ENCODE measurements around the gene HINFP. TPM values are rescaled to one million over a fixed set of nuclear protein-coding genes. Genes with fewer than 3 reads are reported as not detected.

The HINFP gene
- total and polyA plus RNA-seq, 2 of the 4 experiments (the other 2 are of a cell fraction) = 9.1 to 15.3 TPM

DNA sequence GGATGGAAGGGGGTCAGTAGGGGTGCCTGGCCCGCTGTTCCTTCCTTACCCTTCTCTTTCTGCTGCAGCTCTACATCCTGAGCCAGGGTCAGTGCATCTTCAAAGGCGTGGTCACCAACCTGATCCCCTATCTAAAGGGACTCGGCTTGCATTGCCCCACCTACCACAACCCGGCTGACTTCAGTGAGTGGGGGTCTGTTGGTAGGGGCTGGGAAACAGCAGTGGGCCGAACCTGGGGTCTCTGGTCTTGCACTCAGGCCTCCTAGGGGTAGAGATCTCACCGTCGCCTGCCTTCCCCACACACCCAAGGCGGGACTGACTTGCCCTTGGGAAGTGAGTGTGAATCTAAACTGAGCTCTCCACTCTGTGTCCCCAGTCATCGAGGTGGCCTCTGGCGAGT, 35.1 kb downstream of the HINFP start:
- BruUV-seq (replicated peaks) = no TSS peak
- DNase-seq = no peak
- Histone ChIP-seq H3K79me1 (ENCODE audit: low read depth in 1 of 2, low read length in 2 of 2) (no peaks in the 10 kb centered on the region), H4K20me1 (ENCODE audit: insufficient read depth, low read length) (no peaks in the 10 kb centered on the region), H3K23ac (ENCODE audit: low read depth, low read length) (no peak overlapping the region), H4K91ac (ENCODE audit: insufficient read depth, low read depth, low read length) (no peak overlapping the region), H3K4me1 (ENCODE audit: control insufficient read depth, insufficient read depth, low read length) (no peaks in the 10 kb centered on the region), H2AFZ (replicated peaks; ENCODE audit: low read length, poor library complexity) (no peak overlapping the region), H2BK120ac (ENCODE audit: low read depth, low read length) (no peak overlapping the region), H3K9me3 (ENCODE audit: control insufficient read depth, insufficient read depth, low read length) (no peaks in the 10 kb centered on the region), H3K4me2 (ENCODE audit: low read depth, low read length) (no peak overlapping the region), H3K27ac (ENCODE audit: insufficient read depth, low read length) (no peak overlapping the region), H3K36me3 (ENCODE audit: control insufficient read depth, insufficient read depth, low read length) (no peaks in the 10 kb centered on the region), H3K27me3 (ENCODE audit: control insufficient read depth, insufficient read depth, low read length) (peaks cover 39% of the 10 kb centered on the region), H3K9ac (ENCODE audit: low read depth, low read length) (no peak overlapping the region), H4K5ac (ENCODE audit: low read depth, low read length) (no peak overlapping the region), H3K4me3 (ENCODE audit: insufficient read depth, low read depth, low read length) (no peak overlapping the region), H2AK5ac (ENCODE audit: low read depth, low read length) (no peak overlapping the region), H3K18ac (ENCODE audit: low read depth, low read length) (no peak overlapping the region), H2BK15ac (ENCODE audit: low read depth, low read length) (no peak overlapping the region), H3K56ac (ENCODE audit: extremely low read depth, insufficient read depth, low read length) (no peak overlapping the region), H2AK9ac (replicated peaks; ENCODE audit: low read depth, low read length, poor library complexity) (no peak overlapping the region), H3K9me1 (ENCODE audit: insufficient read depth, low read length) (no peaks in the 10 kb centered on the region), H3K14ac (replicated peaks; ENCODE audit: low read depth, low read length) (no peak overlapping the region), H4K8ac (ENCODE audit: low read depth in 2 of 2, low read length in 2 of 2) (no peak overlapping the region), H2BK5ac (ENCODE audit: low read depth, low read length, poor library complexity, severe bottlenecking) (no peak overlapping the region), H3K4ac (ENCODE audit: low read depth, low read length) (no peak overlapping the region), H2BK20ac (ENCODE audit: low read depth, low read length) (no peak overlapping the region)
- dilution Hi-C loops (cut with HindIII; ENCODE audit: low sequenced_read_pairs, unreplicated experiment) (no loop called here), in situ Hi-C loops (cut with MboI; ENCODE audit: low sequenced_read_pairs) (no loop called here), intact Hi-C loops (cut with micrococcal nuclease) (no loop called here)
- ChIA-PET CTCF (no interaction called here), POLR2A (ENCODE audit: unreplicated experiment) (no interaction called here)
- no peak for ATAC-seq (ENCODE audit: low read depth)
- no CpG with 5 or more reads among the region's 10 CpGs for WGBS, 2 experiments (ENCODE audit: extremely low coverage in 2 of 2, insufficient read length in 1 of 2)
- TF ChIP-seq RAD21 (IDR thresholded peaks at IDR 0.05; ENCODE audit: low read length) (no peak), RCOR1 (IDR thresholded peaks at IDR 0.05; ENCODE audit: insufficient replicate concordance, low read length) (no peak), SMC3 (IDR thresholded peaks at IDR 0.05; ENCODE audit: low read depth, low read length) (no peak), RFX5 (IDR thresholded peaks at IDR 0.05; ENCODE audit: low read depth, low read length) (no peak)

Data from IMR-90 (cell line).